Thyroid gland (tissue), 4 donors: Measurements from ENCODE around the gene DYNLT2B.

Experiments
- CTCF ChIP-seq, 6 experiments: fragments of 200-600 bp in 3 of 6; fragments of 450-650 bp in 3 of 6; sonication (generic) in 3 of 6; IDR thresholded peaks; one replicate each; pipeline ENCODE4 v1.5.1; 2016 to 2019; ENCODE audit warnings: antibody characterized with exemption in 6 of 6, mild to moderate bottlenecking in 2 of 6, inconsistent platforms in 1 of 6, moderate library complexity in 1 of 6
- POLR2A ChIP-seq, 2 donors: fragments of 450-650 bp; IDR thresholded peaks; one replicate each; pipeline ENCODE4 v1.6.1; 2017; ENCODE audit warnings: antibody characterized with exemption in 2 of 2, mild to moderate bottlenecking in 2 of 2, moderate library complexity in 1 of 2

GRCh38 chr3:196280689-196281440, 37.2 kb downstream of the DYNLT2B start:
- no peak for TF ChIP-seq CTCF (IDR thresholded peaks at IDR 0.05)
- TF ChIP-seq POLR2A (IDR thresholded peaks at IDR 0.05) = no peak
